GM18519 (cell line): ENCODE results near the gene MRPL58.

Experiments used
- ATAC-seq: cut with Tn5 transposase; IDR thresholded peaks from one replicate; pipeline ENCODE4 v1.9.1; 2021; ENCODE audit warnings: mild to moderate bottlenecking, moderate library complexity; ENCODE audit not compliant: unreplicated experiment, low FRiP score

MRPL58 gene

GRCh38 chr17:75067856-75068255 lies 55.4 kb downstream of the MRPL58 start:
- ATAC-seq: no peak

- no peak for ATAC-seq
These were observed 56.3 kb downstream of the MRPL58 start for GRCh38 chr17:75068750-75069149.

GRCh38 chr17:75069783-75070182 lies 57.3 kb downstream of the MRPL58 start:
- no peak for ATAC-seq
